HEK293 (cell line): Measurements from ENCODE around the gene SULF2.

Source experiments
- CTCF ChIP-seq: fragments of 450-650 bp; formaldehyde crosslinking; IDR thresholded peaks from 2 replicates; pipeline ENCODE4 v1.5.1; 2016; ENCODE audit warnings: missing biosample characterization, missing genetic modification characterization
- GLIS1 ChIP-seq: fragments of 450-650 bp; formaldehyde crosslinking; IDR thresholded peaks from 2 replicates; pipeline ENCODE4 v1.5.1; 2016; ENCODE audit warnings: missing biosample characterization, missing genetic modification characterization
- INSM2 ChIP-seq: fragments of 450-650 bp; formaldehyde crosslinking; IDR thresholded peaks from 2 replicates; pipeline ENCODE4 v1.5.1; 2016; ENCODE audit warnings: missing biosample characterization, missing genetic modification characterization
- KLF10 ChIP-seq: fragments of 450-650 bp; IDR thresholded peaks from 2 replicates; pipeline ENCODE4 v1.5.1; 2018; ENCODE audit warnings: missing biosample characterization, mild to moderate bottlenecking, missing genetic modification characterization
- KLF17 ChIP-seq: fragments of 450-650 bp; formaldehyde crosslinking; IDR thresholded peaks from 2 replicates; pipeline ENCODE4 v1.5.1; 2016; ENCODE audit warnings: missing biosample characterization, missing genetic modification characterization
- PRDM2 ChIP-seq: fragments of 450-650 bp; formaldehyde crosslinking; IDR thresholded peaks from 2 replicates; pipeline ENCODE4 v1.5.1; 2016; ENCODE audit warnings: missing biosample characterization, missing genetic modification characterization, borderline replicate concordance
- PRDM4 ChIP-seq: fragments of 450-650 bp; formaldehyde crosslinking; IDR thresholded peaks from 2 replicates; pipeline ENCODE4 v1.5.1; 2017; ENCODE audit warnings: missing biosample characterization, missing genetic modification characterization
- SP2 ChIP-seq: fragments of 450-650 bp; formaldehyde crosslinking; IDR thresholded peaks from 2 replicates; pipeline ENCODE4 v1.5.1; 2016; ENCODE audit warnings: missing biosample characterization, missing genetic modification characterization
- ZBTB20 ChIP-seq: fragments of 450-650 bp; formaldehyde crosslinking; IDR thresholded peaks from 2 replicates; pipeline ENCODE4 v1.5.1; 2016; ENCODE audit warnings: missing biosample characterization, missing genetic modification characterization
- ZBTB26 ChIP-seq: fragments of 450-650 bp; formaldehyde crosslinking; optimal IDR thresholded peaks from 2 replicates; pipeline ENCODE3; 2016; ENCODE audit warnings: missing biosample characterization, mild to moderate bottlenecking, missing genetic modification characterization
- ZEB2 ChIP-seq: fragments of 450-650 bp; formaldehyde crosslinking; IDR thresholded peaks from 2 replicates; pipeline ENCODE4 v1.5.1; 2016; ENCODE audit warnings: missing biosample characterization, missing genetic modification characterization
- ZNF2 ChIP-seq: fragments of 450-650 bp; formaldehyde crosslinking; IDR thresholded peaks from 2 replicates; pipeline ENCODE4 v1.5.1; 2016; ENCODE audit warnings: missing biosample characterization, missing genetic modification characterization
- ZNF341 ChIP-seq: fragments of 450-650 bp; formaldehyde crosslinking; IDR thresholded peaks from 2 replicates; pipeline ENCODE4; 2016; ENCODE audit warnings: low read depth, missing biosample characterization, missing genetic modification characterization
- ZNF449 ChIP-seq: fragments of 450-650 bp; formaldehyde crosslinking; IDR thresholded peaks from 2 replicates; pipeline ENCODE4 v1.5.1; 2017; ENCODE audit warnings: missing biosample characterization, mild to moderate bottlenecking, missing genetic modification characterization, moderate library complexity
- ZNF629 ChIP-seq: fragments of 450-650 bp; formaldehyde crosslinking; IDR thresholded peaks from 2 replicates; pipeline ENCODE4 v1.5.1; 2017; ENCODE audit warnings: missing biosample characterization, missing genetic modification characterization
- ZNF639 ChIP-seq: fragments of 450-650 bp; formaldehyde crosslinking; IDR thresholded peaks from 2 replicates; pipeline ENCODE4 v1.5.1; 2016; ENCODE audit warnings: missing biosample characterization, missing genetic modification characterization
- ZNF777 ChIP-seq: fragments of 450-650 bp; formaldehyde crosslinking; IDR thresholded peaks from 2 replicates; pipeline ENCODE4 v1.5.1; 2017; ENCODE audit warnings: missing biosample characterization, missing genetic modification characterization, borderline replicate concordance
- ZSCAN30 ChIP-seq: fragments of 450-650 bp; IDR thresholded peaks from 2 replicates; pipeline ENCODE4 v1.5.1; 2018; ENCODE audit warnings: missing biosample characterization, mild to moderate bottlenecking, missing genetic modification characterization, moderate library complexity
- ZXDB ChIP-seq: fragments of 450-650 bp; formaldehyde crosslinking; IDR thresholded peaks from 2 replicates; pipeline ENCODE4 v1.5.1; 2016; ENCODE audit warnings: missing biosample characterization, missing genetic modification characterization

SULF2 gene

GRCh38 chr20:47741669-47742608 lies 43.3 kb downstream of the SULF2 start (continued):
- TF ChIP-seq ZBTB20, result peak; percentile 40; the same call in 1 of the 2 replicates
- TF ChIP-seq CTCF (tag by site-specific recombination), result 0 out of 2 replicates have a peak, but pooled peaks have one; percentile 11
- peak; percentile 69; the same call in 1 of the 2 replicates for TF ChIP-seq KLF17 (tag by site-specific recombination)
- TF ChIP-seq ZEB2 (tag by site-specific recombination), result 0 out of 2 replicates have a peak, but pooled peaks have one; percentile 26
- TF ChIP-seq ZNF639 (tag by site-specific recombination), result peak; percentile 47; the same call in 1 of the 2 replicates
- TF ChIP-seq INSM2, result peak; percentile 41; the same call in 1 of the 2 replicates
- TF ChIP-seq ZBTB26 (tag by site-specific recombination), result peak; percentile 17
- no peak for TF ChIP-seq ZNF777 (tag by site-specific recombination)
- 0 out of 2 replicates have a peak, but pooled peaks have one; percentile 35 for TF ChIP-seq KLF10
- 0 out of 2 replicates have a peak, but pooled peaks have one; percentile 17 for TF ChIP-seq ZXDB (tag by site-specific recombination)
- peak; percentile 21; the same call in 1 of the 2 replicates for TF ChIP-seq GLIS1
- TF ChIP-seq PRDM4 (tag by site-specific recombination), result 0 out of 2 replicates have a peak, but pooled peaks have one; percentile 44
- TF ChIP-seq ZNF449, result 0 out of 2 replicates have a peak, but pooled peaks have one; percentile 39
- no peak for TF ChIP-seq ZSCAN30 (tag by site-specific recombination)
- TF ChIP-seq SP2 (tag by site-specific recombination), result peak; percentile 28
- no peak for TF ChIP-seq PRDM2
- 0 out of 2 replicates have a peak, but pooled peaks have one; percentile 16 for TF ChIP-seq ZNF2 (tag by site-specific recombination)
- peak; percentile 68 for TF ChIP-seq ZNF629 (tag by site-specific recombination)
- peak; percentile 75 for TF ChIP-seq ZNF341 (tag by site-specific recombination)
